B cell (primary cell): ENCODE results near the gene NEMP2. TPM values are rescaled to one million over a fixed set of nuclear protein-coding genes. Genes with fewer than 3 reads are reported as not detected.

Experiments
- ATAC-seq: fragments of 200-7000 bp; cut with Tn5 transposase; one replicate; pipeline ENCODE4 v1.10.0; 2021; ENCODE audit warnings: low read depth, mild to moderate bottlenecking, moderate number of reproducible peaks, moderate library complexity
- CTCF ChIA-PET: fragments of 350-600 bp; sonication (Branson Sonifier 250); formaldehyde crosslinking; loops from one replicate; lab custom pipeline; 2021; ENCODE audit warnings: antibody characterized with exemption, inconsistent platforms; lab: Charles Lee
- POLR2A ChIA-PET: fragments of 350-600 bp; sonication (Branson Sonifier 250); formaldehyde crosslinking; loops from one replicate; lab custom pipeline; 2021; ENCODE audit warnings: antibody characterized with exemption; lab: Charles Lee
- DNase-seq: peaks from one replicate; pipeline ENCODE4 v3.0.0; 2013
- H2AFZ ChIP-seq: 2 replicates; pipeline ENCODE4 v1.6.1; 2012; ENCODE audit warnings: mild to moderate bottlenecking, low read depth, low read length; ENCODE audit not compliant: insufficient read depth, poor library complexity, severe bottlenecking
- H3K27ac ChIP-seq, 2 donors: 1 replicate in 1 of 2; 2 replicates in 1 of 2; pipeline ENCODE4 v1.5.1; 2012 to 2013; ENCODE audit warnings: low read length in 2 of 2, mild to moderate bottlenecking in 2 of 2, moderate library complexity in 1 of 2
- H3K27me3 ChIP-seq, 4 experiments: fragments of 200-600 bp in 1 of 4; sonication (generic) in 1 of 4; replicated peaks in 1 of 4; 1 replicate in 2 of 4; 2 replicates in 2 of 4; pipeline versions ENCODE4 v1.6.1 to v1.7.0; 2013 to 2016; ENCODE audit warnings: low read length in 3 of 4, mild to moderate bottlenecking in 2 of 4, mixed read lengths in 1 of 4, moderate library complexity in 1 of 4; ENCODE audit not compliant: insufficient read depth in 4 of 4, control insufficient read depth in 3 of 4; ENCODE audit errors: control extremely low read depth in 1 of 4
- H3K36me3 ChIP-seq, 2 experiments: replicated peaks in 1 of 2; 1 replicate in 1 of 2; 2 replicates in 1 of 2; pipeline versions ENCODE4 v1.6.1 to v1.7.1; 2013; ENCODE audit warnings: low read length in 1 of 2; ENCODE audit not compliant: insufficient read depth in 2 of 2, control insufficient read depth in 1 of 2; ENCODE audit errors: control extremely low read depth in 1 of 2, extremely low read depth in 1 of 2
- H3K4me1 ChIP-seq, 2 donors: fragments of 200-600 bp in 1 of 2; sonication (generic) in 1 of 2; 1 replicate in 1 of 2; 2 replicates in 1 of 2; pipeline versions ENCODE4 v1.5.1 to v1.6.1; 2013 to 2017; ENCODE audit warnings: low read length in 2 of 2; ENCODE audit not compliant: control insufficient read depth in 2 of 2, insufficient read depth in 2 of 2
- H3K4me2 ChIP-seq: replicated peaks from 2 replicates; pipeline ENCODE3; 2012; ENCODE audit warnings: mild to moderate bottlenecking, low read depth, low read length; ENCODE audit not compliant: poor library complexity, severe bottlenecking
- H3K4me3 ChIP-seq, 5 experiments: fragments of 200-600 bp in 1 of 5; sonication (generic) in 1 of 5; 1 replicate in 3 of 5; 2 replicates in 2 of 5; pipeline versions ENCODE4 v1.5.1 to v1.7.0; 2011 to 2016; ENCODE audit warnings: low read length in 4 of 5, mild to moderate bottlenecking in 4 of 5, low read depth in 2 of 5, control low read depth in 1 of 5, moderate library complexity in 1 of 5; ENCODE audit not compliant: insufficient read depth in 1 of 5; ENCODE audit errors: control extremely low read depth in 1 of 5, extremely low read depth in 1 of 5
- H3K79me2 ChIP-seq: fragments of 200-600 bp; sonication (generic); one replicate; pipeline ENCODE4 v1.6.0; 2016; ENCODE audit warnings: low read length; ENCODE audit not compliant: control insufficient read depth, insufficient read depth
- H3K9ac ChIP-seq: fragments of 200-600 bp; sonication (generic); 2 replicates; pipeline ENCODE4 v1.6.1; 2017; ENCODE audit warnings: mild to moderate bottlenecking, low read length, moderate library complexity
- H3K9me3 ChIP-seq, 3 donors: one replicate each; pipeline versions ENCODE4 v1.6.1 to v1.7.1; 2013; ENCODE audit warnings: low read length in 2 of 3; ENCODE audit not compliant: control insufficient read depth in 2 of 3, insufficient read depth in 1 of 3; ENCODE audit errors: control extremely low read depth in 1 of 3
- H4K20me1 ChIP-seq: 2 replicates; pipeline ENCODE4 v1.6.0; 2012; ENCODE audit warnings: mild to moderate bottlenecking, low read length; ENCODE audit not compliant: insufficient read depth, control insufficient read depth, poor library complexity, severe bottlenecking
- H3K27ac Mint-ChIP-seq: one replicate; pipeline ENCODE4 v1.8.0; 2021; ENCODE audit warnings: mixed read lengths
- H3K27me3 Mint-ChIP-seq: one replicate; pipeline ENCODE4 v1.8.0; 2021; ENCODE audit warnings: mixed read lengths
- H3K4me1 Mint-ChIP-seq: one replicate; pipeline ENCODE4 v1.8.0; 2021; ENCODE audit warnings: mixed read lengths
- H3K4me3 Mint-ChIP-seq: one replicate; pipeline ENCODE4 v1.8.0; 2021; ENCODE audit warnings: mixed read lengths
- H3K9me3 Mint-ChIP-seq: one replicate; pipeline ENCODE4 v1.8.0; 2022; ENCODE audit warnings: mixed read lengths; ENCODE audit not compliant: insufficient read depth
- EZH2 ChIP-seq: IDR thresholded peaks from 2 replicates; pipeline ENCODE4 v1.6.1; 2012; ENCODE audit warnings: borderline replicate concordance, low read depth, mild to moderate bottlenecking, moderate library complexity, low read length; ENCODE audit not compliant: insufficient read depth, poor library complexity, severe bottlenecking
- WGBS: methylation state at CpG from one replicate; pipeline ENCODE4 v1.1.5; 2013; ENCODE audit warnings: missing lambda C conversion rate; ENCODE audit not compliant: insufficient coverage; 5-methylcytosine and 5-hydroxymethylcytosine counted together
- intact Hi-C: fragments of 100-400 bp; cut with micrococcal nuclease; formaldehyde crosslinking; loops from one replicate; pipeline ENCODE4 v1.10.0; 2022
- polyA plus RNA-seq: library from polyadenylated mRNA; depleted of rRNA; stranded (reverse); fragments of >200 nt; gene quantifications from 2 replicates; pipeline ENCODE4 v1.2.3, GENCODE V29; 2012
- total RNA-seq, 2 donors: library from RNA; stranded (reverse); fragments of 120-200 nt in 1 of 2; gene quantifications; 1 replicate in 1 of 2; 2 replicates in 1 of 2; pipeline versions ENCODE4 v1.2.3 to v1.2.4, GENCODE V29; 2013 to 2022
- TF ChIP-seq, protein P1 (sequence below): fragments of 200-600 bp; IDR thresholded peaks from one replicate; pipeline ENCODE4 v1.8.0; 2022; ENCODE audit warnings: antibody characterized with exemption, mild to moderate bottlenecking

Gene NEMP2
- total and polyA plus RNA-seq, 2 donors (not counting 1 experiment from before 2014, with no cell fraction given) = 1.3 to 17.3 TPM

DNA sequence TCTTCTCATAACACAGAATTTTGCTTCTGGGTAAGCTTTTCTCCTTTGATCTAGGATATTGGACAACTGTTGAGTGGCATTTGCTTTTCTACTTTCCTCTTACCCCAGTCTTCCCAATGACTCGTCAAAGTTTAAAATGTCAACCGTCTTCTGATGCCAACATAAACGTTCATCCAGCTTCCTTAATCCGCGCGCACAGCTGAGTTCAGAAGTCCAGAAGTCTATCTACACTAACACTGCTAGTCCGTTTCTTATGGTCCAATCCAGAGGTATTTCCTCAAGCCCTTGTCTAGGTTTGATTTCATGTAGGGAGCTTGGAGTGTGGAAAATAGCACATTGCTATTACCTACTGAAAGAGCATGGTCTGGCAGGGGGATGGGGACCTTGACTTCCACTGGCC, 77.7 kb downstream of the NEMP2 start:
- Mint-ChIP-seq H3K9me3 (no peaks in the 10 kb centered on the region), H3K27ac (no peak overlapping the region), H3K27me3 (no peaks in the 10 kb centered on the region), H3K4me3 (no peak overlapping the region), H3K4me1 (peaks cover 35% of the 10 kb centered on the region)
- Histone ChIP-seq H3K9me3 (no peaks in the 10 kb centered on the region), H3K36me3 (peaks cover 2 to 26% of the 10 kb centered on the region in 2 experiments), H3K4me3 (no peak overlapping the region), H3K27ac (no peak overlapping the region), H3K4me1 (peaks cover 4 to 7% of the 10 kb centered on the region in 2 donors), H3K27me3 (no peaks in the 10 kb centered on the region), H3K4me2 (no peak overlapping the region), H2AFZ (no peak overlapping the region), H3K79me2 (peaks cover 56% of the 10 kb centered on the region), H3K9ac (no peak overlapping the region), H4K20me1 (peaks cover 29% of the 10 kb centered on the region)
- ATAC-seq (no peak), DNase-seq (no peak)
- 100% methylated on average over 3 of the region's 7 CpGs for WGBS
- intact Hi-C loops = no loop called here
- ChIA-PET CTCF (interaction anchor here (0.6 to 0.9 kb wide), 2 partner anchors 38 to 190 kb away, joined by 3 to 4 read pairs; no protein-coding TSS in a partner anchor), POLR2A (no interaction called here)
- TF ChIP-seq, protein P1, sequence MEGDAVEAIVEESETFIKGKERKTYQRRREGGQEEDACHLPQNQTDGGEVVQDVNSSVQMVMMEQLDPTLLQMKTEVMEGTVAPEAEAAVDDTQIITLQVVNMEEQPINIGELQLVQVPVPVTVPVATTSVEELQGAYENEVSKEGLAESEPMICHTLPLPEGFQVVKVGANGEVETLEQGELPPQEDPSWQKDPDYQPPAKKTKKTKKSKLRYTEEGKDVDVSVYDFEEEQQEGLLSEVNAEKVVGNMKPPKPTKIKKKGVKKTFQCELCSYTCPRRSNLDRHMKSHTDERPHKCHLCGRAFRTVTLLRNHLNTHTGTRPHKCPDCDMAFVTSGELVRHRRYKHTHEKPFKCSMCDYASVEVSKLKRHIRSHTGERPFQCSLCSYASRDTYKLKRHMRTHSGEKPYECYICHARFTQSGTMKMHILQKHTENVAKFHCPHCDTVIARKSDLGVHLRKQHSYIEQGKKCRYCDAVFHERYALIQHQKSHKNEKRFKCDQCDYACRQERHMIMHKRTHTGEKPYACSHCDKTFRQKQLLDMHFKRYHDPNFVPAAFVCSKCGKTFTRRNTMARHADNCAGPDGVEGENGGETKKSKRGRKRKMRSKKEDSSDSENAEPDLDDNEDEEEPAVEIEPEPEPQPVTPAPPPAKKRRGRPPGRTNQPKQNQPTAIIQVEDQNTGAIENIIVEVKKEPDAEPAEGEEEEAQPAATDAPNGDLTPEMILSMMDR = no peak
- no peak for TF ChIP-seq EZH2

DNA sequence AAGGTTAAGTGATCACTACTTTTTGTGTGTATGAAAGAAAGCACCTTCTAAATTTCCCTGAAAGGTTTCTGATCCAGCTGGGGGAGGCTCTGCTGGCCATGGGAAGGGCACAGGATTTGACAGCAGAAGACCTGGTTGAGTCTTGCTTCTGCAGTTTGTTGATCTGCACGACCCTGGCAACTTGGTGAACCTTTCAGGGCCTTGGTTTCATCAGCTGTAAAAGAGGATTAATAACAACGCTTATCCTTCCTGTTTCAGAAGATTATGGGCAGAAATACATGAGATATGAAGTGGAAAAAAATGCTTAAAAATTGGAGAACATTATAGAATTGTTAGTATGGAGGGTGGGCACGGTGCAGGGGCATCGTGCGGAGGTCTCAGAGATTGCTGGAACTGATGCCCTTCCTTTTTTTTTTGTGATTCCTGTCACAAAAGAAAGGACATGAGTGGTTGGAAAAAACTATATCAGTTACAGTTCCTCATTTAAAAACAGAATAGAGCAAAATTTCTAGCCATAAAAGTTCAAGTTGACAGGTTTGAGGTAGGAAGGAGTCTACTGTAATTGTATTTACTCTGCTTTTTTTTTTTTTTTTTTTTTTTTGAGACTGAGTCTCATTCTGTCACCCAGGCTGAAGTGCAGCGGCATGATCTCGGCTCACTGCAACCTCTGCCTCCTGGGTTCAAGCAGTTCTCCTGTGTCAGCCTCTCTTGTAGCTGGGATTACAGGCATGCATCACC, 79.0 kb downstream of the NEMP2 start:
- TF ChIP-seq, protein P1 = no peak
- TF ChIP-seq EZH2 = no peak
- H4K20me1 ChIP-seq = peaks cover 29% of the 10 kb centered on the region
- peaks cover 4 to 26% of the 10 kb centered on the region in 2 experiments for H3K36me3 ChIP-seq
- no peak overlapping the region for H3K4me3 ChIP-seq
- ATAC-seq = no peak
- Mint-ChIP-seq H3K4me1 (peaks cover 36% of the 10 kb centered on the region), H3K27me3 (no peaks in the 10 kb centered on the region), H3K9me3 (no peaks in the 10 kb centered on the region), H3K27ac (peak overlapping the region; percentile 17), H3K4me3 (no peak overlapping the region)
- intact Hi-C loops = no loop called here
- no peaks in the 10 kb centered on the region for H3K9me3 ChIP-seq
- POLR2A ChIA-PET = no interaction called here
- CTCF ChIA-PET = no interaction called here
- no peak overlapping the region for H2AFZ ChIP-seq
- H3K27ac ChIP-seq = no peak overlapping the region
- WGBS = 76% methylated on average over 5 of the region's 7 CpGs
- H3K27me3 ChIP-seq = no peaks in the 10 kb centered on the region
- H3K79me2 ChIP-seq = peaks cover 52% of the 10 kb centered on the region
- no peak for DNase-seq
- H3K4me1 ChIP-seq = peaks cover 4 to 7% of the 10 kb centered on the region in 2 donors
- H3K9ac ChIP-seq = no peak overlapping the region
- no peak overlapping the region for H3K4me2 ChIP-seq
